ENCODE data around the gene DGKK. TPM values are rescaled to one million over a fixed set of nuclear protein-coding genes. Genes with fewer than 3 reads are reported as not detected.

Gene DGKK
- total RNA-seq, 1 donor: not detected

DNA sequence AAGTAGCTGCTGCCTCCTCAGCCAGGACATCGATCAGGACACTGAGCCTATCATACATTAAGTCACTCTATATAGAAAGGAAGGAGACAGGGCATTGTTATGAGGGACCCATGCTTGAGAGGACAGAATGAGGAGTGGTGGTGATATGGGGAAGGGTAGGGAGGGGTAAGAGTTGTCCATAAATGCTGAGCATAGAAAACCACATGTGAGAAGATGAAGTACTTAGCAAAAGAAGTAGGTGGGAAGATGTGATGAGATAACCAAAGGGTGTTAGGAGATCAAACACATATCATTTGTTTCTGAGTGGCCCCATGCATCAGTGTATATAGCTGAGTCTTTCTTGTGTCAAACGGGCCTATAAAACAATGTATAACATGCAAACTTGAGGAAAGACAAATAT is 84.1 kb downstream of the DGKK start:
- no peak for DNase-seq (ENCODE audit: insufficient read length, low spot score, missing footprints)
- Histone ChIP-seq H3K27me3 (ENCODE audit: insufficient read depth, low read length) (no peaks in the 10 kb centered on the region), H3K36me3 (ENCODE audit: insufficient read depth, low read length) (no peaks in the 10 kb centered on the region), H3K9me3 (ENCODE audit: low read depth, low read length) (no peaks in the 10 kb centered on the region), H3K4me3 (ENCODE audit: insufficient read depth, low read length) (no peak overlapping the region), H2AFZ (ENCODE audit: low read length) (no peak overlapping the region), H3K4me1 (ENCODE audit: insufficient read depth, low read length) (no peaks in the 10 kb centered on the region), H3K4me2 (ENCODE audit: insufficient read depth, low read length) (no peak overlapping the region), H3K79me2 (ENCODE audit: insufficient read depth, low read length) (no peaks in the 10 kb centered on the region), H4K20me1 (ENCODE audit: insufficient read depth, low read length) (no peaks in the 10 kb centered on the region), H3K27ac (ENCODE audit: low read depth, low read length) (no peak overlapping the region)
- TF ChIP-seq, protein P1, sequence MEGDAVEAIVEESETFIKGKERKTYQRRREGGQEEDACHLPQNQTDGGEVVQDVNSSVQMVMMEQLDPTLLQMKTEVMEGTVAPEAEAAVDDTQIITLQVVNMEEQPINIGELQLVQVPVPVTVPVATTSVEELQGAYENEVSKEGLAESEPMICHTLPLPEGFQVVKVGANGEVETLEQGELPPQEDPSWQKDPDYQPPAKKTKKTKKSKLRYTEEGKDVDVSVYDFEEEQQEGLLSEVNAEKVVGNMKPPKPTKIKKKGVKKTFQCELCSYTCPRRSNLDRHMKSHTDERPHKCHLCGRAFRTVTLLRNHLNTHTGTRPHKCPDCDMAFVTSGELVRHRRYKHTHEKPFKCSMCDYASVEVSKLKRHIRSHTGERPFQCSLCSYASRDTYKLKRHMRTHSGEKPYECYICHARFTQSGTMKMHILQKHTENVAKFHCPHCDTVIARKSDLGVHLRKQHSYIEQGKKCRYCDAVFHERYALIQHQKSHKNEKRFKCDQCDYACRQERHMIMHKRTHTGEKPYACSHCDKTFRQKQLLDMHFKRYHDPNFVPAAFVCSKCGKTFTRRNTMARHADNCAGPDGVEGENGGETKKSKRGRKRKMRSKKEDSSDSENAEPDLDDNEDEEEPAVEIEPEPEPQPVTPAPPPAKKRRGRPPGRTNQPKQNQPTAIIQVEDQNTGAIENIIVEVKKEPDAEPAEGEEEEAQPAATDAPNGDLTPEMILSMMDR (IDR thresholded peaks at IDR 0.05; ENCODE audit: extremely low read depth, low read depth, low read length): no peak

DNA sequence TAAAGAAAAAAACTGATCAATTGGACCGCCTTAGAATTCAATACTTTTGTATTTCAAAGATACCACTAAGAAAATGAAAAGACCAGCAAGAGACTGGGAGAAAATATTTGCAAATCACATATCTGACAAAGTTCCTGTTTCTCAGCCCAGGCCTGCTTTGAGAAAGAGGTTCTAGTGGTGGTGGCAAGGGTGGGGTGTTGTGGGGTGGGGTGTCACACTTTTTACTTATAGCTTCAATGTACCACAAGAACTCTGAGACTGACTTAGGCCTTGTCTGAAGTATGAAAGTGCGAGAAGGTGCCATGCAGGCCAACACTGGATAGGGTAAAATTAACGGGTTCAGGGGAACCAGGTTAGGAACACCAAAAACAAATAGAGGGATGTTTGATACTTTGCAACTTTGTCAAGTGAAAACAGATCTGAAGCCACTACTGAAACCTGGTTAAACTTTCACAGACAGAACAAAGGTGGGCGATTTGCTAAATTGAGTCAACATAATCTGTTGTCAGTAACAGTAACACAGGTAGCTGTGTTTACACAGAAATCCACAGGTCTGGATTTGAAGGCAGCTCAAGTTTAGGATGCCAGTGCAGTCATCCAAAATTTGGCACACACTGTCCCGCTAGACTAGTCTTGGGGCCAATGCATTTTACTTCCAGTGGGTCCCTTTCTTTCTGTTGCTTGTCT is 88.8 kb downstream of the DGKK start:
- H3K27ac ChIP-seq (ENCODE audit: low read depth, low read length): no peak overlapping the region
- no peaks in the 10 kb centered on the region for H3K36me3 ChIP-seq (ENCODE audit: insufficient read depth, low read length)
- no peak overlapping the region for H3K4me3 ChIP-seq (ENCODE audit: insufficient read depth, low read length)
- H3K79me2 ChIP-seq (ENCODE audit: insufficient read depth, low read length): no peaks in the 10 kb centered on the region
- TF ChIP-seq, protein P1 (IDR thresholded peaks at IDR 0.05; ENCODE audit: extremely low read depth, low read depth, low read length): no peak
- no peaks in the 10 kb centered on the region for H3K9me3 ChIP-seq (ENCODE audit: low read depth, low read length)
- H2AFZ ChIP-seq (ENCODE audit: low read length): no peak overlapping the region
- H3K4me2 ChIP-seq (ENCODE audit: insufficient read depth, low read length): no peak overlapping the region
- H4K20me1 ChIP-seq (ENCODE audit: insufficient read depth, low read length): no peaks in the 10 kb centered on the region
- no peaks in the 10 kb centered on the region for H3K4me1 ChIP-seq (ENCODE audit: insufficient read depth, low read length)
- H3K27me3 ChIP-seq (ENCODE audit: insufficient read depth, low read length): no peaks in the 10 kb centered on the region
- DNase-seq (ENCODE audit: insufficient read length, low spot score, missing footprints): no peak

DNA sequence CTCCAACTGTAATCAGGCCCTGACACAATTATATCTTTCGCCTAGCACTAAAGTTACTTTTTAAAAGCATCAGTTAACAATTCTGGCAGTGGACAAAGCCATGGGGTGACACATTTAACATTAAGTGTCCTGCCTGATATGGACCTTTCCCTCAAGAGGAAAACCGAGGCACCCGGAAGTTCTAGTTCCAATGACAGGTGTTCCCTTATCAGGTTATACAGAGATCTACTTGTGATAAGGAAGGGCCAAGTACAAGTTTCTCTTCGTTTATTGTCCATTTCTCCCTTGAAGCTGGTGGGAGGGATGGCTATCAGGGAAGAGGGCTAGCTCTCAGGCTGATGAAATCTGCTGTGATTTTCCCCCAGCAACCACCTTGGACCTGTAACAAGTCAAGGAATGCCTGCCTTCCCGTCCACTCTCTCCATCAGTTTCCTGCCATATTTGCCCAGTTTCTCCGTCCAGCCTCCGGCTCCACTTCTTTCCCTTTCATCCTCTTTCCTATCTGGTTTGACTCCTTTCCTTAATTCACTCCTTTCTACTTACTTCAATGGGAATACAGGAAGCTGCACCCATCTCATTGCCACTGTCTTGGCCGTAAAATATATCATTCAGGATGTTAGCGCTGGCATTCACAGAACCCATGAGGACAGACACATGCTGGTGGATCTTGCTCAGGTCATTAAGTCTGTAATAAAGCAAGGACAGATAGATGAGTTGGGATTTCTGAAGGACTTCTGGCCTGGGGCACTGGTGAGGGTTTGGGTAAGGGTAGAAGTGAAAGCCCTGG is 95.0 kb downstream of the DGKK start:
- Histone ChIP-seq H3K9me3 (ENCODE audit: low read depth, low read length) (no peaks in the 10 kb centered on the region), H2AFZ (ENCODE audit: low read length) (no peak overlapping the region), H3K27me3 (ENCODE audit: insufficient read depth, low read length) (no peaks in the 10 kb centered on the region), H4K20me1 (ENCODE audit: insufficient read depth, low read length) (no peaks in the 10 kb centered on the region), H3K4me2 (ENCODE audit: insufficient read depth, low read length) (no peak overlapping the region), H3K4me1 (ENCODE audit: insufficient read depth, low read length) (no peaks in the 10 kb centered on the region), H3K79me2 (ENCODE audit: insufficient read depth, low read length) (no peaks in the 10 kb centered on the region), H3K27ac (ENCODE audit: low read depth, low read length) (no peak overlapping the region), H3K36me3 (ENCODE audit: insufficient read depth, low read length) (no peaks in the 10 kb centered on the region), H3K4me3 (ENCODE audit: insufficient read depth, low read length) (no peak overlapping the region)
- no peak for DNase-seq (ENCODE audit: insufficient read length, low spot score, missing footprints)
- TF ChIP-seq, protein P1 (IDR thresholded peaks at IDR 0.05; ENCODE audit: extremely low read depth, low read depth, low read length): no peak

DNA sequence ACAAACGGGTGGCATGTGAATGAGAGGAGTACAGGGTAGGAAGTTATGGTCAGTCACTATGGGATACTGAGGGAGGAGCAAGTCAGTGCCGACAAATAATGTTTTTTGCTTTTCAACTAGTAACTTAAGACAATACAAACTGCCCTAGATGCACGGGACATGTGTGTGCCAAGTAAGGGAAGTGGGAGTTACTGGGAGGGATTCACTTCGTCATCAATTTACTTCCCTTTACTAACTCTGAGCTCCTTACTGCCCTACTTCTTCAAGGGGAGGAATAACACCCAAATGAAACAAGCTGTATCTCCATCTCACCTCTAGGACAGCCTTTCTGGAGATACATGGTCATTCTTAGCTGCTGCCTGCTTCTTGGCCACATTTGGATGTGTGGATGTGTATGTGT is 97.7 kb downstream of the DGKK start:
- H3K4me3 ChIP-seq (ENCODE audit: insufficient read depth, low read length): no peak overlapping the region
- H3K4me2 ChIP-seq (ENCODE audit: insufficient read depth, low read length): no peak overlapping the region
- H3K4me1 ChIP-seq (ENCODE audit: insufficient read depth, low read length): no peaks in the 10 kb centered on the region
- no peaks in the 10 kb centered on the region for H4K20me1 ChIP-seq (ENCODE audit: insufficient read depth, low read length)
- H3K27ac ChIP-seq (ENCODE audit: low read depth, low read length): no peak overlapping the region
- TF ChIP-seq, protein P1 (IDR thresholded peaks at IDR 0.05; ENCODE audit: extremely low read depth, low read depth, low read length): no peak
- DNase-seq (ENCODE audit: insufficient read length, low spot score, missing footprints): no peak
- H3K36me3 ChIP-seq (ENCODE audit: insufficient read depth, low read length): no peaks in the 10 kb centered on the region
- H3K27me3 ChIP-seq (ENCODE audit: insufficient read depth, low read length): no peaks in the 10 kb centered on the region
- no peak overlapping the region for H2AFZ ChIP-seq (ENCODE audit: low read length)
- H3K9me3 ChIP-seq (ENCODE audit: low read depth, low read length): no peaks in the 10 kb centered on the region
- no peaks in the 10 kb centered on the region for H3K79me2 ChIP-seq (ENCODE audit: insufficient read depth, low read length)
